HEK293T (cell line): Measurements from ENCODE around the gene RPE65.

Experiments used
- CTCF ChIA-PET: fragments of 350-600 bp; formaldehyde crosslinking; extraction: SDS; loops from one replicate; lab custom pipeline; 2021; ENCODE audit warnings: antibody characterized with exemption, inconsistent platforms; lab: Yijun Ruan, JAX
- POLR2A ChIA-PET: fragments of 350-600 bp; formaldehyde crosslinking; extraction: SDS; loops from one replicate; lab custom pipeline; 2020; ENCODE audit warnings: antibody characterized with exemption, inconsistent platforms; lab: Yijun Ruan, JAX
- DNase-seq: peaks from one replicate; pipeline ENCODE4 v3.0.0; 2012; ENCODE audit warnings: mixed read lengths; ENCODE audit errors: extremely low spot score
- ARNT ChIP-seq: fragments of 450-650 bp; IDR thresholded peaks from 2 replicates; pipeline ENCODE4 v1.6.1; 2017; ENCODE audit warnings: mild to moderate bottlenecking
- BHLHE40 ChIP-seq: fragments of 450-650 bp; IDR thresholded peaks from 2 replicates; pipeline ENCODE4 v1.6.1; 2016; ENCODE audit warnings: mild to moderate bottlenecking, moderate library complexity, borderline replicate concordance
- CTBP1 ChIP-seq: fragments of 450-650 bp; IDR thresholded peaks from 2 replicates; pipeline ENCODE4 v1.6.1; 2016; ENCODE audit warnings: borderline replicate concordance
- ELF4 ChIP-seq: fragments of 450-650 bp; IDR thresholded peaks from 2 replicates; pipeline ENCODE4 v1.6.1; 2017; ENCODE audit warnings: antibody characterized with exemption
- FOXA1 ChIP-seq: fragments of 450-650 bp; IDR thresholded peaks from 2 replicates; pipeline ENCODE4 v1.6.1; 2016; ENCODE audit warnings: mild to moderate bottlenecking
- FOXK2 ChIP-seq: fragments of 450-650 bp; IDR thresholded peaks from 2 replicates; pipeline ENCODE4 v1.6.1; 2016; ENCODE audit warnings: mild to moderate bottlenecking
- FOXM1 ChIP-seq: fragments of 450-650 bp; IDR thresholded peaks from 2 replicates; pipeline ENCODE4 v1.6.1; 2017; ENCODE audit warnings: mild to moderate bottlenecking, borderline replicate concordance
- HDGF ChIP-seq: fragments of 450-650 bp; IDR thresholded peaks from 2 replicates; pipeline ENCODE4 v1.6.1; 2017; ENCODE audit warnings: antibody characterized with exemption, borderline replicate concordance
- L3MBTL2 ChIP-seq: fragments of 450-650 bp; conservative IDR thresholded peaks from 2 replicates; pipeline ENCODE4 v1.6.1; 2016; ENCODE audit warnings: mild to moderate bottlenecking
- LEF1 ChIP-seq: fragments of 450-650 bp; IDR thresholded peaks from 2 replicates; pipeline ENCODE4 v1.6.1; 2017; ENCODE audit warnings: mild to moderate bottlenecking, borderline replicate concordance
- NFRKB ChIP-seq: fragments of 450-650 bp; IDR thresholded peaks from 2 replicates; pipeline ENCODE4 v1.6.1; 2016; ENCODE audit warnings: mild to moderate bottlenecking, moderate library complexity
- PKNOX1 ChIP-seq: fragments of 450-650 bp; IDR thresholded peaks from 2 replicates; pipeline ENCODE4 v1.6.1; 2016
- SP1 ChIP-seq: fragments of 450-650 bp; IDR thresholded peaks from 2 replicates; pipeline ENCODE4 v1.6.1; 2017
- SUZ12 ChIP-seq: fragments of 450-650 bp; IDR thresholded peaks from 2 replicates; pipeline ENCODE4 v1.6.1; 2016; ENCODE audit warnings: mild to moderate bottlenecking
- TARDBP ChIP-seq: fragments of 450-650 bp; IDR thresholded peaks from 2 replicates; pipeline ENCODE4 v1.6.1; 2016
- ZNF384 ChIP-seq: fragments of 450-650 bp; IDR thresholded peaks from 2 replicates; pipeline ENCODE4 v1.6.1; 2016

The RPE65 gene

DNA sequence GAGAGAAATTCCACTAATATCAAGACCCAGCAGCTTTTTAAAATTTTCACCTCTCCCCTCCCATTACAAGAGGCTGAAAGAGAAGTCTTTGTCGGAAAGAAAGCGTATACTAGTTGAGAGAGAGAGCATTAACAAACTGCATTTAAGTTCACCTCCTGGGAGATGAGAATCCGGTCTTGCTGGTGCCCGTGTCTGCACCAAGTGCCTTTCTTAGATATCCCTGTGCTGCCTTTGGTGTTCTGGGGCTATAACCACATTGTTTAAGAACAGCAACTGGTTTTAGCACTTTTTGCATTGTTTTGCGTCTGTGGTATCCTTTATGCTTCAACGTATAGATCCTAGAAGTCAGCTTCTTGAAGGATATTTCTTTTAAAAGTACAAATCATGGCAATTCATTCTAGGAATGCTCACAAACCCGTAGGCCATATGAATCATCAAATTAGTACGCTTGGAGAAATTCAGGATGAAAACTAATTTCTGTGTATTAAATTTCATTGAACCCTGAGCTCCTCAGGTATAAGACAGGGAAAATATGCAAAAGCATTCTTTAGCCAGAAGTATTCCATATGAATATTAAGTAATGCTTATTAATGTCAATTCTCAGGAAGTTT lies 3.4 kb upstream of the RPE65 start:
- DNase-seq = no peak
- TF ChIP-seq LEF1 = no peak
- no peak for TF ChIP-seq SUZ12
- no peak for TF ChIP-seq L3MBTL2
- no peak for TF ChIP-seq ZNF384
- TF ChIP-seq SP1 = no peak
- no peak for TF ChIP-seq FOXK2
- TF ChIP-seq HDGF = no peak
- TF ChIP-seq PKNOX1 = no peak
- no peak for TF ChIP-seq TARDBP
- TF ChIP-seq CTBP1 = no peak
- TF ChIP-seq FOXA1 = no peak
- no peak for TF ChIP-seq FOXM1
- no peak for TF ChIP-seq ARNT
- no peak for TF ChIP-seq NFRKB
- no peak for TF ChIP-seq ELF4
- TF ChIP-seq BHLHE40 = no peak
- ChIA-PET CTCF (interaction anchor here (0.7 kb wide), 1 partner anchor 9 kb away, joined by 3 read pairs; no protein-coding TSS in a partner anchor), POLR2A (no interaction called here)

GRCh38 chr1:68448365-68448764 lies 1.4 kb downstream of the RPE65 start:
- no peak for TF ChIP-seq CTBP1
- TF ChIP-seq HDGF = no peak
- TF ChIP-seq SUZ12 = no peak
- TF ChIP-seq L3MBTL2 = no peak
- TF ChIP-seq LEF1 = no peak
- TF ChIP-seq SP1 = no peak
- TF ChIP-seq TARDBP = no peak
- no peak for TF ChIP-seq ZNF384
- TF ChIP-seq NFRKB = no peak
- no peak for TF ChIP-seq PKNOX1
- TF ChIP-seq ELF4 = no peak
- no peak for TF ChIP-seq FOXM1
- peak; percentile 27 for DNase-seq
- CTCF ChIA-PET = no interaction called here
- POLR2A ChIA-PET = no interaction called here

DNA sequence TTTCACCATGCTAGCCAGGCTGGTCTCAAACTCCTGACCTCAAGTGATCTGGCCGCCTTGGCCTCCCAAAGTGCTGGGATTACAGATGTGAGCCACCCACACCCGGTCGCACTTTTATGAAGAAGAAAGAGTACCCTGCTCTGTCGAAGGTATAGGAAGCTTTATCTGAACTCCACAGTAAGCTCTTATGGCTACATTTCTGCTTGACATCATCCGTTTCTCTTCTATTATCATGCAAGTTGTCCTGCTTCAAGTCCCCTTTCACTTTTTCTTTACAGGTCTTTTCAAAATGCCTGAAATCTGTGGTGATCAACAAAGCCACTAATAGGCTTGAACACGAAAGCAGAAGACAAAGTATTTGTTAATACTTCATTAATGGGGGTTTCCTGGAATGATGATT lies 4.0 kb downstream of the RPE65 start:
- ChIA-PET CTCF (no interaction called here), POLR2A (no interaction called here)
- no peak for TF ChIP-seq LEF1
- no peak for TF ChIP-seq CTBP1
- no peak for TF ChIP-seq FOXK2
- TF ChIP-seq ZNF384 = no peak
- no peak for TF ChIP-seq NFRKB
- no peak for TF ChIP-seq SP1
- no peak for TF ChIP-seq ELF4
- no peak for TF ChIP-seq PKNOX1
- TF ChIP-seq FOXM1 = no peak
- TF ChIP-seq L3MBTL2 = no peak
- no peak for TF ChIP-seq SUZ12
- no peak for TF ChIP-seq ARNT
- TF ChIP-seq HDGF = no peak
- no peak for TF ChIP-seq TARDBP
- no peak for TF ChIP-seq FOXA1
- TF ChIP-seq BHLHE40 = no peak
- DNase-seq = no peak

GRCh38 chr1:68442822-68443556 lies 6.8 kb downstream of the RPE65 start:
- ChIA-PET POLR2A (interaction anchor here (1.2 kb wide), 1 partner anchor 211 kb away, joined by 5 read pairs; the partner anchor contains the start of gene WLS), CTCF (interaction anchor here (0.6 to 1.3 kb wide), 8 partner anchors 8 to 1340 kb away, joined by 3 to 5 read pairs (median 3); no protein-coding TSS in a partner anchor)

More at GRCh38 chr1:68442822-68443556, 6.8 kb downstream of the RPE65 start:
- DNase-seq = peak; percentile 71
- no peak for TF ChIP-seq ELF4
- no peak for TF ChIP-seq TARDBP
- TF ChIP-seq SP1 = no peak
- no peak for TF ChIP-seq CTBP1
- no peak for TF ChIP-seq FOXK2
- 0 out of 2 replicates have a peak, but pooled peaks have one; percentile 5 for TF ChIP-seq PKNOX1
- no peak for TF ChIP-seq ZNF384
